Brain microvascular endothelial cell (primary cell): Measurements from ENCODE around the gene TNFRSF19.

ENCODE experiments used
- DNase-seq: peaks from one replicate; pipeline ENCODE4 v3.0.0-alpha.2; 2020
- H3K27ac ChIP-seq: fragments of 250-450 bp; sonication (Bioruptor Pico); 2 replicates; pipeline ENCODE4 v1.5.1; 2020; ENCODE audit warnings: mild to moderate bottlenecking, moderate library complexity
- H3K27me3 ChIP-seq: fragments of 250-450 bp; sonication (Bioruptor Pico); replicated peaks from 2 replicates; pipeline ENCODE4 v1.5.1; 2020; ENCODE audit warnings: mild to moderate bottlenecking
- H3K36me3 ChIP-seq: fragments of 250-450 bp; sonication (Bioruptor Pico); replicated peaks from 2 replicates; pipeline ENCODE4 v1.5.1; 2020; ENCODE audit warnings: mild to moderate bottlenecking
- H3K4me3 ChIP-seq: 2 replicates; pipeline ENCODE4 v1.5.1; 2011; ENCODE audit warnings: low read depth, mild to moderate bottlenecking, control low read depth, low read length, moderate library complexity
- in situ Hi-C: cut with HindIII; loops from 2 replicates; pipeline ENCODE4 v1.10.0; 2017; ENCODE audit warnings: low sequenced_read_pairs, low pct_ligation_motif_present
- TF ChIP-seq, protein P1 (sequence below): IDR thresholded peaks from 2 replicates; pipeline ENCODE4 v1.5.1; 2011; ENCODE audit warnings: low read depth, mild to moderate bottlenecking, moderate library complexity, low read length, control low read depth, inconsistent platforms; ENCODE audit errors: missing control alignments

TNFRSF19 gene

DNA sequence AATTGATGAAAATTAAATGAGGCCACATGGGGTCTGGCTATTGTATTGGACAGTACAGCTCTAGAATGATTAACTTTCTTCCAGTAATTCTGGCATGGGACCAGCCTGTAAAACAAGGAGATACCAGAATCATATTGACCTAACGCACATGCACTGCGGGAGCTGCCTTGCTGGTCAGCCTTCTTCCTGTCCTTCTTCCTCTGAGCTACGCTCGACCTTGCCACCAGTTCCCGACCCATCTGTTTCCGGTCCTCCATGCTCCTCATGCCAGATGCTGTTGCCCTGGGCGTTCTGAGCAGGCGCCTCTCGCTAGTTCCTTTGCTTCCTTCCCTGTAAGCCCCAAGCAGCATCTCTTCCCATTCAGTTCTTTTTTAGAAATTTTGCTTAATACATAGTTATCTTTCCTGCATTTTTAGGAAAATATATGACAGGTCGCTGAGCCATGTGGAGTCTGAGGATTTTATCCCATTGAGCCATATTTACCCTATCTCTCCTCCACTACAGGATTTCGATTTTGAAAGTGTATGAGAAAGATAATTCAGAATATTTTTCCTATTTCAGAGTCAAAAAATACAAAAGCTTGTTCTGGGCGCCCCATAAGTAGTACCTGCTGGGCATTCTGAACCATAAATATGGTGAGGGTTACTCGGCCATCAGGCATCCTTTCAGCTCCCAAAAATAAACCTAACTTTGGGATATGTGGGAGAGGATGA is 38.6 kb downstream of the TNFRSF19 start:
- no peaks in the 10 kb centered on the region for H3K27me3 ChIP-seq
- no peaks in the 10 kb centered on the region for H3K36me3 ChIP-seq
- peak; percentile 29 for DNase-seq
- in situ Hi-C loops: no loop called here
- no peak overlapping the region for H3K4me3 ChIP-seq
- peak overlapping the region; percentile 71 for H3K27ac ChIP-seq
- TF ChIP-seq, protein P1, sequence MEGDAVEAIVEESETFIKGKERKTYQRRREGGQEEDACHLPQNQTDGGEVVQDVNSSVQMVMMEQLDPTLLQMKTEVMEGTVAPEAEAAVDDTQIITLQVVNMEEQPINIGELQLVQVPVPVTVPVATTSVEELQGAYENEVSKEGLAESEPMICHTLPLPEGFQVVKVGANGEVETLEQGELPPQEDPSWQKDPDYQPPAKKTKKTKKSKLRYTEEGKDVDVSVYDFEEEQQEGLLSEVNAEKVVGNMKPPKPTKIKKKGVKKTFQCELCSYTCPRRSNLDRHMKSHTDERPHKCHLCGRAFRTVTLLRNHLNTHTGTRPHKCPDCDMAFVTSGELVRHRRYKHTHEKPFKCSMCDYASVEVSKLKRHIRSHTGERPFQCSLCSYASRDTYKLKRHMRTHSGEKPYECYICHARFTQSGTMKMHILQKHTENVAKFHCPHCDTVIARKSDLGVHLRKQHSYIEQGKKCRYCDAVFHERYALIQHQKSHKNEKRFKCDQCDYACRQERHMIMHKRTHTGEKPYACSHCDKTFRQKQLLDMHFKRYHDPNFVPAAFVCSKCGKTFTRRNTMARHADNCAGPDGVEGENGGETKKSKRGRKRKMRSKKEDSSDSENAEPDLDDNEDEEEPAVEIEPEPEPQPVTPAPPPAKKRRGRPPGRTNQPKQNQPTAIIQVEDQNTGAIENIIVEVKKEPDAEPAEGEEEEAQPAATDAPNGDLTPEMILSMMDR: no peak

DNA sequence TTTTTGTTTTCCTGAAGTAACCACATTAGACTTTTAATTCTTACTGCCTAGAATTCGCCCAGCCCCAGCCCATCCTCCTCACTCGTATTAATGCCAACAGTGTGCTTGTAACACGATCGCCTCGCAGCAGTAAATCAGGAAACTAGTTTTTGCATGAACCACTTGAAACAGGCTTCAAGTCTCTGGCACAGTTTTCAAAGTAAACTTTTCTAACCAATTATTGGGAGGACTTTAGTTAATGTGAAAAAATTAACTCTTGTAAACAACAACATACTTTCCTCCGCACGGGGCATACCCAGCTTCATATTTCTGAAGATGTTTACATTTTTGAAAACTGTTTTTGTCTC is 39.2 kb downstream of the TNFRSF19 start:
- DNase-seq: peak; percentile 56
- Histone ChIP-seq H3K36me3 (no peaks in the 10 kb centered on the region), H3K27me3 (no peaks in the 10 kb centered on the region), H3K27ac (peak overlapping the region; percentile 71), H3K4me3 (no peak overlapping the region)
- in situ Hi-C loops: no loop called here
- TF ChIP-seq, protein P1: no peak

DNA sequence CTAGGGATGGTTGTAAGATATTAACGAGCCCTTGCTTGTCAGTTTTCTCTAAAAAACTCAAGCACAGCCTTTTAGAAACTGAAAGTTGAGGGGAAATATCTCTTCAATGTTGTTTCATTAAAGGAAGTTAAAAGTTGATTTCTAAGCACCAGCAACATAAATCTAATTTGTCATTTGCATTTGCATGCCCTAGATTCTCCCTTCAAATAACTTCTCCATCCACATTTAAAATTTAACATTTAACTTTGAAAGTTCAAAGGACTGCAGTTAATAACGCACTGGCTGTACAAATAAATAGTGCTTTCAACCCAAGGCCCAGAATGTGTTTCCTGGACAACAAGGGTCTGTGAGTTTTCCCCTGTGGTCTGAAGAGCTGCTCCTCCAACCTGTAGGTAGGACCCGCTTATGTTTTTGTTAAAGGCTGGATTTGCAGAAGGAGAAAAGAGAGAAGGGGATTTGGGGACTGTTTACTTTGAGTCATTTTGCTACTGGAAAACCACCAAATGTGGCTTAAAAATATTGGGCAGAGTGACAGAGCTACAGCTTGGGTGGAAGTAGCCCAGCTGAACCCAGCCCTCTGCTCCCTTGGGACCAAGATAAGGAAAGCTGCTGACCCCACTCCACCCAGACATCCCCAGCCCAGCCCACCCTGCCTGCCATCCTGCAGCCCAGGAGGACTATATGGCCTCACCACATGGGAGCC is 39.8 kb downstream of the TNFRSF19 start:
- Histone ChIP-seq H3K36me3 (no peaks in the 10 kb centered on the region), H3K27ac (peak overlapping the region; percentile 71), H3K27me3 (no peaks in the 10 kb centered on the region), H3K4me3 (no peak overlapping the region)
- in situ Hi-C loops: no loop called here
- TF ChIP-seq, protein P1: no peak
- peak; percentile 42 for DNase-seq

DNA sequence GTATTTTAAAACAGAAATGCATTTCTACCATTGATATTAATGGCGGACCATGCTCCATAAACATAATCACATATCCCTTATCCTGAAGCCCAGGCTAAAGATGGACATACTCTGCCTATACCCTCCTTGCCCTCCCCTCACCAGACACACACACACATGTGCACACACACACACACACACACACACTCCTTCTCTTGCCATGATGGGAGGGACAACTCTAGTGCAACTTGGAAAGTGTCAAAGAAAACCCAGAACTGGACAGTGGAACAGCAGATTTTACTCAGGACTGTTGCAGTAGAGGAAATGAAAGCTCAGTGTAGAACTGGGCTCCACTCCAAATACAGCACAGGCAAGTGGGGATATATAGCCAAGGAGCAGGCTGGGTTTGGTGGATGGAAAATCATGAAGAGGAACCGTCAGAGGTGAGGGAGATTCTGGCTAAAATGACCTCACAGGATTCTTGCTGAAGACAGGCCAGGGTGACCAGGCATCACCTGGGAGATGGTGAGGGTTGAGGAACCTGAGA is 40.8 kb downstream of the TNFRSF19 start:
- DNase-seq: peak; percentile 38
- Histone ChIP-seq H3K36me3 (no peaks in the 10 kb centered on the region), H3K27ac (no peak overlapping the region), H3K27me3 (no peaks in the 10 kb centered on the region), H3K4me3 (no peak overlapping the region)
- TF ChIP-seq, protein P1: no peak
- in situ Hi-C loops: no loop called here

- DNase-seq: no peak
- H3K4me3 ChIP-seq: no peak overlapping the region
- no peaks in the 10 kb centered on the region for H3K27me3 ChIP-seq
- in situ Hi-C loops: no loop called here
- no peak overlapping the region for H3K27ac ChIP-seq
- TF ChIP-seq, protein P1: no peak
- no peaks in the 10 kb centered on the region for H3K36me3 ChIP-seq
Observed at GRCh38 chr13:23612182-23612581, 42.0 kb downstream of the TNFRSF19 start.
